Measurements from ENCODE around the gene IFNA16.

GRCh38 chr9:21228122-21228521, 11.0 kb upstream of the IFNA16 start, which contains the start of gene IFNA17:
- no peak for TF ChIP-seq CTCF (IDR thresholded peaks at IDR 0.05 in 2 of 3, conservative IDR thresholded peaks at IDR 0.05 in 1 of 3; ENCODE audit: borderline replicate concordance in 1 of 3, insufficient read depth in 1 of 3, low read depth in 2 of 3, low read length in 2 of 3)
- TF ChIP-seq POLR2A (IDR thresholded peaks at IDR 0.05; ENCODE audit: borderline replicate concordance, extremely low read depth, insufficient read depth, insufficient read length) = no peak
- TF ChIP-seq ATF3 (IDR thresholded peaks at IDR 0.05) = no peak
- TF ChIP-seq POLR2AphosphoS5 (IDR thresholded peaks at IDR 0.05; ENCODE audit: low read depth, low read length) = no peak
- TF ChIP-seq EZH2 (IDR thresholded peaks at IDR 0.05) = no peak
- TF ChIP-seq JUND (IDR thresholded peaks at IDR 0.05) = no peak
- TF ChIP-seq REST (IDR thresholded peaks at IDR 0.05; ENCODE audit: low read depth) = no peak
